CD4-positive, alpha-beta T cell treated with Interleukin-15 for 4 hours (primary cell): ENCODE measurements around the gene CPN1.
A peak's percentile ranks its signal among the peaks of the same experiment; 100 is the strongest.
"Not testable (repeated sequence)": the region's sequence is repeated elsewhere in the genome, so short reads cannot be mapped to it uniquely, and the experiment has no call there.

Experiments used
- DNase-seq: peaks from one replicate; pipeline ENCODE4 v3.0.0-alpha.2; 2020; ENCODE audit warnings: low spot score

The CPN1 gene

GRCh38 chr10:100022403-100022802 lies 59.3 kb downstream of the CPN1 start:
- no peak for DNase-seq

- DNase-seq, result no peak
Observed at GRCh38 chr10:100021322-100021721, 60.3 kb downstream of the CPN1 start.

GRCh38 chr10:100020886-100021253 lies 60.8 kb downstream of the CPN1 start:
- DNase-seq, result no peak

GRCh38 chr10:100020142-100020885 lies 61.4 kb downstream of the CPN1 start:
- DNase-seq, result no peak

- no peak for DNase-seq
Observed at GRCh38 chr10:100019787-100020141, 61.9 kb downstream of the CPN1 start.

GRCh38 chr10:100014071-100014762 lies 67.5 kb downstream of the CPN1 start:
- DNase-seq, result no peak

GRCh38 chr10:100013621-100014020 lies 68.0 kb downstream of the CPN1 start:
- no peak for DNase-seq

GRCh38 chr10:100011906-100012305 lies 69.8 kb downstream of the CPN1 start:
- not testable (repeated sequence) for DNase-seq

GRCh38 chr10:100009793-100010676 lies 71.6 kb downstream of the CPN1 start, which contains the start of gene DNMBP:
DNMBP (minus strand) TSS chr10:100009947; CDS start chr10:99972124, 37,823 bp downstream.
- peak; percentile 81 for DNase-seq

- DNase-seq, result no peak
Observed at GRCh38 chr10:100009283-100009792, 72.3 kb downstream of the CPN1 start.

GRCh38 chr10:100008708-100009282 lies 72.9 kb downstream of the CPN1 start:
- no peak for DNase-seq

- no peak for DNase-seq
Observed at GRCh38 chr10:100008142-100008522, 73.5 kb downstream of the CPN1 start.

- DNase-seq, result no peak
Observed at GRCh38 chr10:100007231-100008141, 74.2 kb downstream of the CPN1 start.

GRCh38 chr10:100006243-100006886 lies 75.3 kb downstream of the CPN1 start:
- DNase-seq, result peak; percentile 14

GRCh38 chr10:100004805-100005510 lies 76.7 kb downstream of the CPN1 start:
- no peak for DNase-seq

- no peak for DNase-seq
Observed at GRCh38 chr10:100000109-100000644, 81.5 kb downstream of the CPN1 start.

- no peak for DNase-seq
Observed at GRCh38 chr10:99999319-100000108, 82.2 kb downstream of the CPN1 start.

GRCh38 chr10:99998889-99999288 lies 82.8 kb downstream of the CPN1 start:
- DNase-seq, result no peak
